ENCODE results near the gene IGSF23. TPM values are rescaled to one million over a fixed set of nuclear protein-coding genes. Genes with fewer than 3 reads are reported as not detected.

Gene IGSF23
- total RNA-seq, 1 donor, result not detected

Other genes starting within 250 kb of the IGSF23 start
- gene ZNF285, start 212.0 kb upstream of the IGSF23 start, total RNA-seq, result 0.63 TPM
- gene ZNF229, start 165.1 kb upstream of the IGSF23 start, total RNA-seq, result 0.21 TPM
- 8.6 TPM for gene ZNF180, start 113.0 kb upstream of the IGSF23 start, total RNA-seq
- not detected for gene CEACAM20, start 83.9 kb upstream of the IGSF23 start, total RNA-seq
- 4.5 TPM for gene PVR, start 30.3 kb downstream of the IGSF23 start, total RNA-seq
- 0.63 TPM for gene CEACAM19, start 57.9 kb downstream of the IGSF23 start, total RNA-seq
- not detected for gene CEACAM16, start 85.6 kb downstream of the IGSF23 start, total RNA-seq
- 33.0 TPM for gene BCL3, start 135.1 kb downstream of the IGSF23 start, total RNA-seq
- not detected for gene CBLC, start 164.3 kb downstream of the IGSF23 start, total RNA-seq
- not detected for gene BCAM, start 195.5 kb downstream of the IGSF23 start, total RNA-seq
- gene NECTIN2, start 232.7 kb downstream of the IGSF23 start, total RNA-seq, result 22.1 TPM